Activated naive CD8-positive, alpha-beta T cell treated with anti-CD3 and anti-CD28 coated beads, Interleukin-2, amount 50 U/mL, for 16 hours (primary cell): ENCODE results near the gene ALLC.
"Not testable (repeated sequence)": the region's sequence is repeated elsewhere in the genome, so short reads cannot be mapped to it uniquely, and the experiment has no call there.

ENCODE experiments used
- DNase-seq: peaks from one replicate; pipeline ENCODE4 v3.0.0-alpha.2; 2020; ENCODE audit warnings: low read depth, low spot score

Gene ALLC

DNA sequence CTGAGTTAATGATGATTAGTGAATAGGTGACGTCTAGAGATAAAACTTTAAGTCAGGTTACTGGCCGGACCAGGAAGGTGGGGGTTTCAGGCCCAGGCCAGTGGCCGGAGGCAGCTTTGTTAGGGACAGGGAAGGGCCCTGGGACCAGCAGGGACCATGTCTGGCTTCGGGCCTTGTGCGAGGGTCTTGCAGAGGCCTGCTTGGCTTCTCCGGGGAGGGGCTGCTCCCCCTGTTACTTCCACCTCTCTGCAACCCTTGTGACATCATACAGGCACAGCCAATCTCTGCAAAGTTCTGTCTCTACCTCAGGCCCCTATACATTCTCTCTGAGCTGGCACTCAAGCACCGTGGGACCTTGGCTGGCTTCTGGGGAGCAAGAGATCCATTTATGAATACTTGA is at the start of gene ALLC:
ALLC (plus strand) TSS at position 320 of the 400 bp plus-strand sequence. CDS start 12,958 bp downstream, outside the sequence.
- DNase-seq: no peak

DNA sequence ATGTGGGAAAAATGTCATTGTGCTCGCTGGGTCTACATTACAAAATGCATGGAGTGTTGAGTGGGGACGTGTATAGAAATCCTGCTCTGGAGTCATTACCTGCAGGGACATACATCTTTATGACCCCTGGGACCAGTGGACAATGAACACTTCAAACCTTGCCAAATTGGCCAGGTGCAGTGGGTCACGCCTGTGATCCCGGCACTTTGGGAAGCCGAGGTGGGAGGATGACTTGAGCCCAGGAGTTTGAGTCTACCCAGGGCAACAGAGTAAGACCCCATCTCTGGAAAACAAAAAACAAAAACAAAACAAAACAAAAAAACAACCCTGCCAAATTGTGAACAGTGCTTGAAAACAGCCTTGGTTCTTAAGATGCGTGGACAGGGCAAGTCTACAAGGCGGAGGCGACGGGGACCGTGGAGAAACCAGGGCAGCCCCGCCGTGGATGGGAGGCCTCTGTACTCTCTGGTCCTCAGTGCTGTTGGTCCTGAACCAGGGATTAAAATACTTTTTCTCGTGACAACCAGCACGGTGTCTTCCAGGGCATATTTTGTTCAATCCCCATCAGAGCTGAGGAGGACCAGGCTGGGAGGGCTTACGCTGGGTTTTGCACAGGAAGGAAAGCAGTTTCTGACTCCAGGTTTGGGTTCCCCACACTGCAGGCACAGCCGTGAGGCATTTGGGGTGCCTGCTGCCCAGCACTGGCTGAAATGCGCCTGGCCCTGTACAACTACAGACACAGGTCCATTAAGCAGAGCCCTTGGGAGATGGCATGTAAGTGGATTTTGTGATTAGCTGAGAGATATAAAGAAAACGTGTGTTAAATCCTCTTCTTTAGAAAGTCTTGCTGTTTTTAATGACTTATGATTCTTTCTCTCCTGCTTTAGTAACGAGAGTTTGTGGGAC is 49.4 kb upstream of the ALLC start:
- no peak for DNase-seq

DNA sequence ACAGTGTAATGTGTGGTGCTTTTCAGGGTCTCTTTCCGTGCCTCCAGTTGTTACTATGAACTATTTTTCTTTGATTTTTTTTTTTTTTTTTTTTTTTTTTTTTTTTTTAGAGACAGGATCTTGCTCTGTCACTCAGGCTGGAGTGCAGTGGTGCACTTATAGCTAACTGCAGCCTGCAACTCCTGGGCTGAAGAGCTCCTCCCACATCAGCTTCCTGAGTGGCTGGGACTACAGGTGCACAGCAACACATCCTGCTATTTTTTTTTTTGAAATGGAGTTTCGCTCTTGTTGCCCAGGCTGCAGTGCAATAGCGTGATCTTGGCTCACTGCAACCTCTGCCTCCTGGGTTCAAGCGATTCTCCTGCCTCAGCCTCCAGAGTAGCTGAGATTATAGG is 48.7 kb upstream of the ALLC start:
- not testable (repeated sequence) for DNase-seq

DNA sequence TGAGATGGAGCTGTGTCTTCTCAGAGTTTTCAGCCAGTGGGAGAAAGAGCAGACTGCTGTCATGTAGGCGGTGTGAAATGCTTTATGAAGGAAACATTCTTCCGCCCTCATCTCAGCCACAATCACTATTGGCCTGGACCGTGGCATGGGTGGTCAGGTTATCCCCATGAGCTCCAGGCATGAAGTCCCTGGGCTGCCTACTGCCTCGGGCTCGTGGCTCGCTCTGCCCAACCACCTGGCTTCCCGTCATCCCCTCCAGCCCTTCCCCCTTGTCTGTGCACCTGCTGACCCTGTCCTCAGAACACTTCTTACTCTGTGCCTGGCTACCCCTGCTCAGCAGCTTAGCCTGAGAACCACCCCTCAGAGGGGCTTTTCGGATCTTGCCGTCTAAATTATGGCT is 47.6 kb upstream of the ALLC start:
- DNase-seq: no peak

DNA sequence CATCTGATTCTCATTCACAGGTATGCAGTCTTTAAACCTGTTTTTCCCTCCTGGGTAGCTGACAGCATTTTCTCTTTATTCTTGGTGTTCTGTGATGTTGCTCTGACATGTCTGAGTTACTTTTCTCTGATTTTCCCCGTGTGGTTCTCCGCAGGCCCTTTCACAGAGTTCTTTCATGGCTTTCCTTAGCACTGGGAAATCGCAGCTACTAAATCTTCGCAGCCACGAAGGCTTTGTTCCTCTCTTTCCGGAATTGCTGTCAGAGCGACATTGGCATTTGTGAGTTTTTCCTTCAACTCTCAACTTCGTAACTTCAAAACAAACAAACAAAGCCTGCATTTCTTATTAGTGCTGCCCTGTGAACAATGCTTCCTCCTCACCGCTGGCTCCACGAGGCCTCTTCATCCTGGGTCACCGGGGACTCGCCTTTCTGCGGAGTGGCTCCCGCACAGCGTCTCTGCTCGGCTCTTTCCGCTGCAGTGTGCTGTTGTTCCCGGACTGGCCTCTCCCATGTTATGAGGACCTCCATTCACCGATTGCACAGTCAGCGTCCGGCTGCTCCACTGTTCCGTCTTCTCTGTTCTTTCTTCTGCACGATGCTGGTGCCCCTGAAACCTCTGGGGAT is 47.0 kb upstream of the ALLC start:
- DNase-seq: no peak

DNA sequence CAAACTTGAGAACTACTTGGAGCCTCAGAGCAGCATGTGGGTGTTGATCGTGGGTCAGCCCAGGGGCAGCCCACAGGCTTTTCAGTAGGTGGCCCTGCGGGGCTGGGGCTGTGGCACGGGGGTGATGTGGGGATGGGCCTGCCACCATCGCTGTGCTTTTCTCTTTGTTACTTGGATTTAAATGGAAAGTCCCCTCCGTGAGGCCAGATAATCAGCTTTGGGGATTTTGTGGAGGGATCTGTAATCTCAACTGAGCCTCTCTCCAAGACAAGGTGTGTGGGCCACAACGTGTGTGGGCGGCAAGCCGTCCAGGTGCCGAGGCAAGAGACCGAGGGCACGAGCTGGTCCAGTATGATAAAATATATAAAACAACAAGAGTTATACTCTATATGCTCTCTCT is 46.4 kb upstream of the ALLC start:
- DNase-seq: no peak

DNA sequence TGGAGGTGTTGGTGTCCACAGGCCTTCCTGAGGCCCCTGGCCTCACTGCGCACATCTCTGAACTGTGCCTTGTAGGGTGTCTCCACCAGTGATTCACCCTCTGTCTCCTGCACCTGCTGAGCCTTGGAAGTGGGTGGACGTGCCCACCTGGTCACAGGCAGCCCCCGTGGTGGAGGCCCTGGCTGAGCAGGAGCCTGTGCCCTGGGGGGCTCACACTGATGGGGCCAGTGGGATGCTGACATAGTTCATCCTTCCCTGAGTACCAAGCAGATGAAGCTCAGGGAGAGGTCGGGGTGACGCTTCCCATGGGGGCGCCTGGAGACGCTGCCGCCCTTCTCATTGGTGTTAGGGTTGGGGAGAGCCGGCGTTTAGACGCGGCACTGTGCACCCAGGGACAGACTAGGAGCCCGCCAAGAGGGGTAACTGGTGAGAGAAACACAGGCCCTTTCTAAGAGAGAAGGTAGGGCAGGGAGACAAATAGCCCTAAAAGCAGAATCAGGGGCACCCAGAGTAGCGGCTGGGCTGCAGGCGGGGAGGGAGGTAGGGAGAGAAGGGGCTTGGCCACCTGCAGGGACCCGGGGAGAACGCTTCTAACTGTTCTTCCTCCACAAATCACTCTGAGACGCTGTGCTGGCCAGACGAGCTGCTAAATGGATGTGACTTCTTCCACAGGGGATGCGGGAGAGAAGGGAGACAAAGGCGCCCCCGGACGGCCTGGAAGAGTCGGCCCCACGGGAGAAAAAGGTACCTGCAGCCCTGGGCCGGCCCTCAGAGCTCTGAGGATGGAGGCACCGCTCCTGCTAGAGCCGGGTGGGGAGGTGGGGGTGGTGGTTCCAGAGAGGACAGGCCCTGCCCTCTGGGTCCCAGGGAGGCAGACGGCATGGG is 45.1 kb upstream of the ALLC start:
- no peak for DNase-seq

DNA sequence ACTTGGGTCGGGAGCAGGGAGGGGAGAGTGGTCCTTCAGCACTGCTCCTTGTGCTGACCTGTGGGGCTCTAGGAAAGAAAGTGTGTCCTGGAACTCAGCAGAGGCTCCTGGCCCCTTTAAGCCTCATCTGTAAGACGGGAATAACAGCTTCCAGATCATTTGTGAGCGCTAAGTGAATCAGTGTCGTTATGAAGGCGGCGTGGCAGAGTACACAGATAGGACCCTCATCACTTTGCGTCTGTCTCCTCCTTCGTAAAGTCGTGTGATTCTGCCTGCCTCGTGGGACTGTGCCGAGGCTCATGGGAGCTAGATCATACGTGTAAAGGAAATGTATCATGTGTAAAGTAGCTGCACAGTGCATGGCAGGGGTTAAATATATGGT is 44.5 kb upstream of the ALLC start:
- no peak for DNase-seq

DNA sequence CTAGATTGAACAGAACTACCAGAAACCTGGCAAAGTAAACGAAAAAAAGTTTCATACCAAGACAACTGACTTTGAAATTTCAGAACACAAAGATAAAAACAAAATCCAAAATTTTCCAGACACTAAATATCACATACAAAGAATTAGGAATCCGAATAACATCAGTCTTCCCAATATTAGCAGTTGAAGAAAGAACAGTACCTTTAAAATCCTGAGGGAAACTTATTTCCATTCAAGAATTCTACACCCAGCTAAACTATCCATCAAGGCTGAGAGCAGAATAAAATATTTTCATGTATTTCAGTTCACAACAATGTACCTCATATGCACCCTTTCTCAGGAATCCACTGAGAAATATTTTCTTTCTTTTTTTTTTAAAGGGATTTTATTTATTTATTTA is 43.3 kb upstream of the ALLC start:
- not testable (repeated sequence) for DNase-seq

DNA sequence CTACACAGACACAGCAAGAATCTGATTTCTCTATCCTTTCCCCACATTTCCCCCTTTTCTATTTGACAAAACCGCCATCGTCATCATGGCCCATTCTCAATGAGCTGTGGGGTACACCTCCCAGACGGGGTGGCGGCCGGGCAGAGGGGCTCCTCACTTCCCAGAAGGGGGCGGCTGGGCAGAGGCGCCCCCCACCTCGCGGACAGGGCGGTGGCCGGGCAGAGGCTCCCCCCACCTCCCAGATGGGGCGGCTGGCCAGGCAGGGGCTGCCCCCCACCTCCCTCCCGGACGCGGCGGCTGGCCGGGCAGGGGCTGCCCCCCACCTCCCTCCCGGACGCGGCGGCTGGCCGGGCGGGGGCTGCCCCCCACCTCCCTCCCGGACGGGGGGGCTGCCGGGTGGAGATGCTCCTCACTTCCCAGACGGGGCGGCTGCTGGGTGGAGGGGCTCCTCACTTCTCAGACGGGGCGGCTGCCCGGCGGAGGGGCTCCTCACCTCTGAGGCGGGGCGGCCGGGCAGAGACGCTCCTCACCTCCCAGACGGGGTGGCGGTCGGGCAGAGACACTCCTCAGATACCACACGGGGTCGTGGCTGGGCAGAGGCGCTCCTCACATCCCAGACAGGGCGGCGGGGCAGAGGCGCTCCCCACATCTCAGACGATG is 42.3 kb upstream of the ALLC start:
- DNase-seq: not testable (repeated sequence)

DNA sequence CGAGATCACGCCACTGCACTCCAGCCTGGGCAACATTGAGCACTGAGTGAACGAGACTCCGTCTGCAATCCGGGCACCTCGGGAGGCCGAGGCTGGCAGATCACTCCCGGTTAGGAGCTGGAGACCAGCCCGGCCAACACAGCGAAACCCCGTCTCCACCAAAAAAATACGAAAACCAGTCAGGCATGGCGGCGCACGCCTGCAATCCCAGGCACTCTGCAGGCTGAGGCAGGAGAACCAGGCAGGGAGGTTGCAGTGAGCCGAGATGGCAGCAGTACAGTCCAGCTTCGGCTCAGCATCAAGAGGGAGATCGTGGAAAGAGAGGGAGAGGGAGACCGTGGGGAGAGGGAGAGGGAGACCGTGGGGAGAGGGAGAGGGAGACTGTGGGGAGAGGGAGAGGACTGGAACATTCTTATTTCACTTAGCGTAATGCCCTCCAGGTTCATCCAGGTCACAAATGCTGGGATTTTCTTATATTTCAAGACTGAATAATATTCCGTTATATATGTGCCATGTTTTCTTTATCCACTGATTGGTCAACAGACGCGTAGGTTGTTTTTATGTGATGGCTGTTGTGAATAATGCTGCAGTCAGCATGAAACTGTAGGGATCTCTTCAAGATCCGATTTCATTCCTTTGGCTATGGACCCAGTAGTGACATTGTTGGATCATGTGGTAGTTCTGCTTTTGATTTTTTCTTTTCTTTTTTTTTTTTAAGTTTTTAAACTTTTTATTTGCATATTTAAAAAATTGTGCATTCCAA is 41.4 kb upstream of the ALLC start:
- DNase-seq: not testable (repeated sequence)

DNA sequence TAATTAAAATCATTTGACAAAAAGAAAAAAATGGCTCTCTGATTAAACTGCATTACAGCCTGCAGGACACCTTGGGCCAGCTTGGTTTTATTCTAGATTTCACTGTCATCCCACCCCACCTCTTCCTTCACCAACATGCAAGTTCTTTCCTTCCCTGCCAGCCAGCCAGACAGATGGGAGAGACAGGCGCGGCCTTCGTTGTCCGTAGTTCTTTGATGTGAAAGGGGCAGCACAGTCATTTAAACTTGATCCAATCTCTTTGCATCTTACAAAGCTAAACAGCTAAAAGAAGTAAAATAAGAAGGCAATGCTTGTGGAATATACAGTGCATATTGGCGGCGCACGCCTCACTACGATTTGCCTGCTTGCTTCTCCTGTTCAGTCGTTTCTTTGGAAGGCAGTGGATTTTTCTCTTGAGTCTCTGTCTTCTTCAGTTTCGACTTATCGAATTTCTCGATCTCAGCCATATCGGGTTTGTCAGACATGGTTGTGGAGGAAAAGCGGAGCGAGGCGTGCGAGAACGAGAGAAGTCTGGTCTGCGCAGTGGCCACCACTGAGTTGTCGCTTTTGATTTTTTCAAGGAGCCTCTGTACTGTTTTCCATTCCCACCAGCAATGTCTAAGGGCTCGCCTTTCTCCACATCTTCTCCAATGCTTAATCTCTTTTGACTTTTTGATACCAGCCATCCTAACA is 40.7 kb upstream of the ALLC start:
- no peak for DNase-seq

DNA sequence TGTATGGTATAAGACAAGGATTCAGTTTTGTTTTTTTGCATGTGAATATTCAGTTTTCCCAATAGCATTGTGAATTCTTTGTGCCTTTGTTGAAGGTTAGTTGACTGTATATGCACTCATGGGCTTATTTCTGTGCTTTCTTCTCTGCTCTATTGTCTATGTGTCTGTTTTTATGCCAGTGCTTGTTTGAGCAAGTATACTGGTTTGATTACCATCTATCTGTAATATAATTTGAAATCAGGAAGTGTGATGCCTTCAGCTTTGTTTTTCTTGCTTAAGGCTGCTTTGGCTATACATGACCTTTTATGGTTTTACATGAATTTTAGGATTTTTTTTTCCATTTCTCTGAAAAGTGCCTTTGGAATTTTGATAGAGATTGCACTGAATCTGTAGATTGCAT is 39.6 kb upstream of the ALLC start:
- no peak for DNase-seq

DNA sequence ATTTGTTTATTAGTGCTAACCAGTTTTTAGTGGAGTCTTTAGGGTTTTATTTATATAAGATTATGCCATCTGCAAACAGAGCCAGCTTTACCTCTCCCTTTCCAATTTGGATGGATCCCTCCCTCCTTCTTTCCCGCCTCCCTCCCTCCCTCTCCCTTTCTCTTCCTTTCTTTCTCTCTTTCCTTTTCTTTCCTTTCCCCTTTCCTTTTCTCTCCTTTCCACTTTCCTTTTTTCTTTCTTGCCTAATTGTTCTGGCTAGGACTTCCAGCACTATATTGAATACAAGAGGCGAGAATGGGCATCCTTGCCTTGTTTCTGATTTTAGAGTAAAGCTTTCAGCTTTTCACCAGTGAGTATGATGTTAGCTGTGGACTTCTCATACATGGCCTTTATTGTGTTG is 39.0 kb upstream of the ALLC start:
- DNase-seq: no peak

DNA sequence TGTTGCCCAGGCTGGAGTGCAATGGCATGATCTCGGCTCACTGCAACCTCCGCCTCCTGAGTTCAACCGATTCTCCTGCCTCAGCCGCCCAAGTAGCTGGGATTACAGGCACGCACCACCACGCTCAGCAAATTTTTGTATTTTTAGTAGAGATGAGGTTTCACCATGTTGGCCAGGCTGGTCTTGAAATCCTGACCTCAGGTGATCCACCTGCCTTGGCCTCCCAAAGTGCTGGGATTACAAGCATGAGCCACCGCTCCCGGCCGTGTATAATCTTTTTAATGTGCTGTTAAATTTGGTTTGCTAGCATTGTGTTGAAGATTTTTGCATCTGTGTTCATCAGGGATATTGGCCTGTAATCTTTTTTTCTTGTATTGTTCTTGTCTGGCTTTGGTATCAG is 38.3 kb upstream of the ALLC start:
- DNase-seq: not testable (repeated sequence)

DNA sequence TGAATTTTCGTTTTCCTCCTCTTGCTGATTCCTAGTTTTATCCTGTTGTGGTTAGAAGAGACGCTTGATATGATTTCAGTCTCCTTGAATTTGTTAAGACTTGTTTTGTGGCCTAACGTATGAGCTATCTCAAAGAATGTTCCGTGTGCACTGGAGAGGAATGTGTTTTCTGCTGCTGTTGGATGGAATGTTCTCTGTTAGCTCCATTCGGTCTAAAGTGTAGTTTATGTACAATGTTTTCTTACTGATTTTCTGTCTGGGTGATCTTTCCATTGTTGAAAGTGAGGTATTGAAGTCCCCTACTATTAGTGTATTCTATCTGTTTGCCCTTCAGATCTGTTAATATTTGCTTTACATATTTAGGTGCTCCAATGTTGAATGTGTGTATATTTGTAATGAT is 37.2 kb upstream of the ALLC start:
- no peak for DNase-seq

DNA sequence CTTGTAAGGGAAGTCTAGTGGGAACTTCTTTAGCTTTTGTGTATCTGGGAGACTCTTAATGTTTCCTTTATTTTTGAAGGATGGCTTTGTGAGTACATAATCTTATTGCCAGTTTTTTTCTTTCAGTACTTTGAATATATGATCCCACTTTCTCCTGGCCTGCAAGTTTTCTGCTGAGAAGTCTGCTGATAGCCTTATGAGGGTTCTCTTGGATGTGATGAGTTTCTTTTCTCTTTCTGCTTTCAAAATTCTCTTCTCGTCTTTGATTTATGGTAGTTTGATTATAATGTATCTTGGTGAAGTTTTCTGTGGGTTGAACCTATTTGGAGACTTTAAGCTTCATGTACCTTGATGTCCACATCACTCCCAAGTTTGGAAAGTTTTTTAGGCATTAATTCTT is 35.0 kb upstream of the ALLC start:
- no peak for DNase-seq

DNA sequence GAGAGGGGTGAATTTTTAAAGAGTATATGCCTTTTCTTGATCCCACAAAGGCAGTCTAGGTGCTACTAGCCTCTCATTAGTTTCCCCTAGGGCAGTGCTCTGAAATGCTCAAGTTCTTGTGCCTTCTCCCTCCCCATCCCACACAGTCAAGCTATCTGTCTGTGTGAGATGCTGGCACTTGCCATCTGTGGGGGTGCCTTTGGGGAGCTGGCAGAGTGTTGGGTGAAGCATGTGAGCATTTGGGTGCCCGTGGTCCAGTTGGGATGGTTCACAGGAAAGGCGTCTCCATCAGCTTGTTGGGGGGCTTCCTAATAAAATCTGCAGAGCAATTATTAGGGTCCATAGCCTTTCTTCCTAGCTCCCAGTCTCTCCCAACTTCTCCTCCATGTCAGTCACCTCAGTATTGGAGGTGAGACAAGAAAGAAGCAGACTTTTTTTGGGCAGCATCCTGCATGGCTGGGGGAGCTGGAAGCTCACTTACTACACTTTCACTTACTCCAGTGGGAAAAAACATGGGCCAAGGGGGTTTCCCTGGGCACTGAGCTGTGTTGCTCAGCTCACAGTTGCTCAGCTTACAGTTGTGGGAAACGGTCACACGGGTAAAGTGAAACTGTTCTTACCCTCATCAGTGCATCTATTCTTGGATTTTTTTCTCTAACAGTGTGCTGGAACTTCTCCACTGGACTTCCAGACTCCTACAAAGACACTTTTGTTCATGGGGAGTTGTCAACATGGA is 33.8 kb upstream of the ALLC start:
- no peak for DNase-seq

DNA sequence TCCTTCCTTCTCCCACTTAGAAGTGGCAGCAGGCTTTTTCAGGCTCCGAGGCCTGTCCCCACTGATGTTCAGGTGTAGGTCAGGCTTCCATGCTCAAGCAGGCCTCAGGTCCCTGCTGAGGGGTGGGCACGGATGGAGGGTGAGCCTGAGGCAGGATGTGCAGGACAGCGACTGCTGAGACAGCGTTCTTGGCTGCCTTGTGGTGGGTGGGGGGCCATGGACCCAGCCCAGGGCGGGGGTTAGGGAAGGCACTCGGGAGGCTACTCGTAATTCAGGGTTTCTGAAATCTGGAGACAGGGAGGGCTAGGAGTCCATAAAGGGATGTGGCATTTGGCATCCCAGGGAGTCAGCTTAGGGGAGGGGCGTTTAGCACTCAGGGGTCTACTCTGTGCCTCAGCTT is 32.8 kb upstream of the ALLC start:
- no peak for DNase-seq
